Transverse colon (tissue), 4 donors: ENCODE measurements around the gene TEX44.

Experiments
- CTCF ChIP-seq, 5 experiments: fragments of 200-600 bp in 3 of 5; fragments of 450-650 bp in 2 of 5; sonication (generic) in 3 of 5; IDR thresholded peaks; 1 replicate in 2 of 5; 2 replicates in 3 of 5; pipeline ENCODE4 v1.5.1; 2016 to 2017; ENCODE audit warnings: antibody characterized with exemption in 5 of 5, inconsistent platforms in 3 of 5, mild to moderate bottlenecking in 2 of 5, moderate library complexity in 1 of 5
- EP300 ChIP-seq: sonication (generic); formaldehyde crosslinking; IDR thresholded peaks from one replicate; pipeline ENCODE4 v1.6.1; 2017; ENCODE audit warnings: antibody characterized with exemption, low read depth
- POLR2AphosphoS5 ChIP-seq, 3 donors: sonication (generic); formaldehyde crosslinking; IDR thresholded peaks; one replicate each; pipeline ENCODE4 v1.6.1; 2016; ENCODE audit warnings: antibody characterized with exemption in 3 of 3

GRCh38 chr2:231597014-231597611 is 4.4 kb downstream of the TEX44 start:
- TF ChIP-seq CTCF (IDR thresholded peaks at IDR 0.05): no peak
- no peak for TF ChIP-seq EP300
- no peak for TF ChIP-seq POLR2AphosphoS5 (IDR thresholded peaks at IDR 0.05)
